NCI-H1436 treated with DMSO at 0.1 percent for 48 hours (cell line): Measurements from ENCODE around the gene DPH5.
"Not testable (repeated sequence)": the region's sequence is repeated elsewhere in the genome, so short reads cannot be mapped to it uniquely, and the experiment has no call there.

Experiments used
- DNase-seq: peaks from one replicate; lab custom pipeline; 2025; lab: John Stamatoyannopoulos, UW

Gene DPH5, protein sequence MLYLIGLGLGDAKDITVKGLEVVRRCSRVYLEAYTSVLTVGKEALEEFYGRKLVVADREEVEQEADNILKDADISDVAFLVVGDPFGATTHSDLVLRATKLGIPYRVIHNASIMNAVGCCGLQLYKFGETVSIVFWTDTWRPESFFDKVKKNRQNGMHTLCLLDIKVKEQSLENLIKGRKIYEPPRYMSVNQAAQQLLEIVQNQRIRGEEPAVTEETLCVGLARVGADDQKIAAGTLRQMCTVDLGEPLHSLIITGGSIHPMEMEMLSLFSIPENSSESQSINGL

DNA sequence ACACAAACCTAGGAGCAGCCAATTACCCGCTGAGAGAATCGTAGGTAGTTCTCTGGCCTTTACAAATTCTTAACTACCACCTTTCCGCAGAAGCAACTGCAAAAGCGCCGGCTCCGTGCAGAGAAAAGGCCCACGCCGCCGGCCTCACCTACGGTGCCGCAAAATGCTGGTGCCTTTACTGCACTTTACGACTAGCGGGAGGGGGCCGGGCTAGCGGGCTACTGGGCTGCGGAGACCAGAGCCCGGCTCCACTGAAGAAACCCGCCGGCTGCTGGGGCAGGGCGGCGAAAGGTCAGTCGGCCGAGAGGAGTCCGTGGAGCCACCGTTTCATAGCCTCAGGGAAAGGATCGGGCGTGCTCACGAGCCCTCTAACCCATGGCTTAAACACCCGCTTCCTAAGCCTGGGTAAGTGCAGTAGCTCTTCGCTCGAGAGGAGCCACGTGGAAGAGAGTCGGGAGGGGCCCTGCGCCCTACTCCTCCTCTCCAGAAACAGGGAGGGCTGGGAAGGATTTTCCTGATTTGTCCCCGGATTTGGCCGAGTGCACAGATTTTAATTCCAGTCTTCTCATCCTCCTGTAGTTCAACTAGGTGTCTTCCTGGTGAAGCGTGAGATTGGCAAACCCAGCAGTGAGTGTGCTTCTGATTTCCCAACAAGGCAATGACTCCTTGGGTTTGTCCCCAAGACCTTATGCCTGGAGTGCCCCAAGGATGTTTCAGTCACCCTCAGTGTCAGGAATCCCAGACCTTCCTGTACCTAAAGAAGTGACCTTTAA is at the start of gene DPH5:
Gene DPH5, minus strand, starts transcription at position 128 of the 773 bp plus-strand sequence. CDS start 341 bp downstream, outside the sequence.
- no peak for DNase-seq

- no peak for DNase-seq
These were observed 48.3 kb upstream of the DPH5 start for GRCh38 chr1:101073836-101074235.

DNA sequence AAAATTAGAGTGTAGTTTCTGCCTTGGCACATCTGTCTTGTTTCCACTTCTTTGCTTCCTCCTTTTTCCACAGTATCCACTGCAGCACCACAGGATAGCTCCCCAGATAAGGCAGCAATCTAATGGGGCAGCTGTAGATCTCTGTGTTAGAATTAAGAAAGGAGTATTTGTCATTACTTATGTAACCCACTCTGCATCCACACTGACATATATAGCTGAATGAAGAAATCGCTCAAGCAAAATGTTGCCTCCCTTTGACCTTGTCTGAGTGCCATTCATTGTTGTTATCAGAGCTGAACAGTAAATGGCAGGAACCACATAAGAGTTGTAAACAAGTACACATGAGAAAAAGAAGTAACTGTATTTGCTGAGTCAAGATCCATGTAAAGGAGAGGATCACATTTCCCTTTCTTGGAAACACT is 45.9 kb upstream of the DPH5 start:
- DNase-seq: no peak

- no peak for DNase-seq
These were observed 43.6 kb upstream of the DPH5 start for GRCh38 chr1:101069158-101069557.

GRCh38 chr1:101066937-101067335 is 41.4 kb upstream of the DPH5 start:
- not testable (repeated sequence) for DNase-seq

DNA sequence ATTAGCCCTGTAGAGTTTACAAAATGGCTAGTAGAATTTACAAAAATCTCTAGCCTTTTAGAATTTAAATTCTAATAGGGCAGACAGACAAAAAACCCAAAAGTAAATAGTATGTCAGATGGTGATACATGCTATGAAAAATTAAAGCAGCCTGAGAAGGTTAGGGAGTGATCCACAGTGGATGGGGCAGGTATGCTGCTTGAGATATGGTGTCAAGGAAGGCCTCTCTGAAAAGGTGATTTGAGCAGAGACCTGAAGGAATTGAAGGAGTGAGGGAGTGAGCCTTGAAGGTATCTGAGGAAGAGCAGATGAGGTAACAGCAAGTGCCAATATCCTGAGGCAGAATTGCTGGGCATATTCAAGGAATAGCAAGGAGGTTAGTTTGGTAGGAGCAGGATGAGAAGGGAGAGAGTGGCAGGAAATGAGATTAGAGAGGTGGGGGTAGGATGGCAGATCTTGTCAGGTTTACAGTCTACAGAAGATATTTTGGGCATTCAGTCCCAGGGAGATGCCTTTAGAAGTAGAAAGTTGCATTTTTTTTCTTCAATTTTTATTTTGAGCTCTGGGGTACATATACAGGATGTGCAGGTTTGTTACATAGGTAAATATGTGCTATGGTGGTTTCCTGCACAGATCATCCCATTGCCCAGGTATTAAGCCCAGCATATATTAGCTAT is 40.8 kb upstream of the DPH5 start:
- DNase-seq: no peak

GRCh38 chr1:101065575-101065974 is 40.0 kb upstream of the DPH5 start:
- DNase-seq: no peak

DNA sequence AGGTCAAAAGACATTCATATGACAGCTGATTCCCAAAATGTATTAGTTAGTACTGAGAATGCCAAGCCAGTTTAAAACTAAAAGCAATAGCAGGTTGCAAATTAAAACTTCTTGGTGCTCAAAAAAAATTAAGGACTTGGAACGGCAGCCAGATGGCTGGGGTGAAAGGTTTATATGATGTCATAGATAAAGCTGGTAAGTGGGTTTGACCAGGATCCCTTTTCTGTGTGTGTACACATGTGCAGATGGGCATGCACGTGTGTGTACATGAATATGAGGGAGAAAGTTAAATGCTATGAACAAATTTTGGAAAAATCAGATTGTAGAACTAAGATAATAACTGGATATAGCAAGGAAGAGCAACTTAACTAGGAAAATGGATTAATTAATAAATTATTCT is 39.1 kb upstream of the DPH5 start:
- DNase-seq: no peak

DNA sequence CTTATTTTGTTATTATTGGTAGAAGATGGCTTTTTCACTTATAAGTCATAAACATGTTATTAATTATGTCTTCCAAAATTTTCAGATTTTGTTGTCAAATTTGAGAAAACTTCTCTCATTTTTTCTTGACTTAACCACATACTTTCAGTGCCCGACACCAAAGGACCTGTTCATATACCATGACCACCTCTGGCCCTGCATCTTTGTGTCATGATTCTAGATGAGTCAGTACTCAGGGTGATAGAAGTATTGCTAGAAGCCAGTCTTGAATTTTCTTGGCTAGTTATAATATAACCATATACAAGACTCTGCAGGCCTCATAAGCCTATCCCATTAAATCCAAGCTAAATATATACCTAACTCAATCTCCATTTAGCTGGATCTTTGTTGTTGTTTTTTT is 35.4 kb upstream of the DPH5 start:
- DNase-seq: no peak

DNA sequence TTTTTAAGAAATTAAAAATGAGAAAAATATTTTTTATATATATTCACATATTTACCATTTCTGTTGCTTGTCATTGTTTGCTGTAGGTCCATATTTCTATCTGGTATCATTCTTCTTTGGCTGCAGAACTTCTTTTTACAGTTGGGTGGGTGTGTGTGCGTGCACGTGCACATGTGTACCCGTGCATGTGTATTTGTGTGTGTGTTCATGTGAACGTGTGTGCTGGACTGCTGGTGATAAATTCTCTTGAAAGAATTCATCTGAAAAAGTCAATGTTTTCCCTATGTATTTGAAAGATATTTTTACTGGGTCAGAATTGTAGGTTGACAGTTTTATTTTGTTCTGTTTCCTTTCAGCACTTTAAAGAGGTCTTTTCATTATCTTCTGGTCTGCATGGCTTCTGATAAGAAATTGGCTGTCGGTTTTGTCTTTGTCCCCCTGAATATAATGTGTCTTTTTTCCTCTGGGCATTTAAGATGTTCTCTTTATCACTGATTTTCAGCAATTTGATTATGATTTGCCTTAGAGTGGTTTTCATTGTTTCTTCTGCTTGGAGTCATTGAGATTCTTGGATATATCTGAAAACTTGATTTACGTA is 34.5 kb upstream of the DPH5 start:
- DNase-seq: no peak

GRCh38 chr1:101055623-101056022 is 30.0 kb upstream of the DPH5 start:
- DNase-seq: no peak

DNA sequence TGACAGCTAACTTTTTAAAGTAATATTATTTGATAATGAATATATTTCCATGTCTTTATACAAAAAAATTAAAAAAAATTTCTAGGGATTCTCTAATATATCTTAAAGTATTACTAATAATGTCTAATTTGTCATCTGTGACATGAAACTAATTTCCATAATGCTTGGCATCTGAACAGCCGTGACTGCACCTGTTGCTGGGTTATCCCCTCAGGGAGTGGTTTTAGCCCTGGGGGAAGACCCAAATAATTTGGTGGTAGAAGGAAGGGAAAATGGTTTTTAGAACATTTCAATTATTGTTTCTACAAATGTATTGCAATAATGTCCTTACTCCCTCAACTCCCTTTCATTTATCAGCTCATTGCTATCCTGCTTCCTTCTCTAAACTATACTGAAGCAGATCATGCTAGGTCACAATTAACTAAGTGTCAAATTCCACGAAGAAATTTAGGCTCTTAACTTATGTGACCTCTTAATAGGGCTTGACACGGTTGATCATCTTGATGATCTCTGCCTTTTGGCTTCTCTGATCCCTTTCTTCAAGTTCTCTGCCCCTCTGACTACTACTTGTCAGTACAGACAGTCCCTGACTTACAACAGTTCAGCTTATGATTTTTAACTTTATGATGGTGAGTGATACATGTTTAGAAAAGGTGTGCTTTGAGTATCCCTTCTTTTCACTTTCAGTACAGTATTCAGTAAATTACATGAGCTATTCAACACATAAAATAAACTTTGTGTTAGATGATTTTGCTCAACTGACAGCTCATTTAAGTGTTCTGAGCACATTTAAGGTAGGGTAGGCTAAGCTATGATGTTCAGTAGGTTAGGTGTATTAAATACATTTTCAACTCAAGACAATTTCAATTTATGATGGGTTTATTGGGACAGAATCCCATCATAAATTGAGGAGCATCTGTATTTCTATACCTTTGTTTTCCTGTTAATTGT is 26.4 kb upstream of the DPH5 start:
- no peak for DNase-seq

- no peak for DNase-seq
These were observed 25.3 kb upstream of the DPH5 start for GRCh38 chr1:101050869-101051268.

- DNase-seq: no peak
These were observed 19.2 kb upstream of the DPH5 start for GRCh38 chr1:101044749-101045148.

DNA sequence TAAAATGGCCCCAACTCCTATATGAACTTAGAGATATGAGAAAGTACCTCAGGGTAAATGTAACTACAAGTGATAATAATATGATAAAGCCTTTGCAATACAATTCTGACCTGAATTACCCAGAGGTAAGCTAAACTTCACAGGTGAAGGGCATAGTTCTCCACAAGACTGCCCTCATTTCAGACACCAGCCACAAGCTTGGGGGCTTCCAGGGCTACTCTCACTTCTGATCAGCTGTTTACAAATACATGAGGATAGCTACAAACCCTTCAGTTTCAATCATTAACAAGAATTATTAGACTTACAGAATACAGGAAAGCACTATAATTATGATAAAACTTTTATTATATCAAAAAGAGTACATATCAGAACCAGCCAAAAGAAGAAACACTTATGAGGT is 18.7 kb upstream of the DPH5 start:
- DNase-seq: no peak

GRCh38 chr1:101043776-101044175 is 18.2 kb upstream of the DPH5 start:
- no peak for DNase-seq

DNA sequence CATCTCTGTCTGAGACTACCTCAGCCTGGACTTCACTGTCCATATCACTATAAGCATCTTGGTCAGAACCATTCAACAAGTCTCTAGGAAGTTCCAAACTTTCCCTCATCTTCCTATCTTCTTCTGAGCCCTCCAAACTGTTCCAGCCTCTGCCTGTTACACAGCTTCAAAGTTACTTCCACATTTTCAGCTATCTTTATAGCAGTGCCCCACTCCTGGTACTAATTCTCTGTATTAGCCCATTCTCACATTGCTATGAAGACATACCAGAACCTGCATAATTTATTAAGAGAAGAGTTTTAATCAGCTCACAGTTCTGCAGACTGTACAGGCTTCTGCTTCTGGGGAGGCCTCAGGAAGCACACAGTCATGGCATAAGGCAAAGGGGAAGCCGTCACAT is 15.7 kb upstream of the DPH5 start:
- no peak for DNase-seq

DNA sequence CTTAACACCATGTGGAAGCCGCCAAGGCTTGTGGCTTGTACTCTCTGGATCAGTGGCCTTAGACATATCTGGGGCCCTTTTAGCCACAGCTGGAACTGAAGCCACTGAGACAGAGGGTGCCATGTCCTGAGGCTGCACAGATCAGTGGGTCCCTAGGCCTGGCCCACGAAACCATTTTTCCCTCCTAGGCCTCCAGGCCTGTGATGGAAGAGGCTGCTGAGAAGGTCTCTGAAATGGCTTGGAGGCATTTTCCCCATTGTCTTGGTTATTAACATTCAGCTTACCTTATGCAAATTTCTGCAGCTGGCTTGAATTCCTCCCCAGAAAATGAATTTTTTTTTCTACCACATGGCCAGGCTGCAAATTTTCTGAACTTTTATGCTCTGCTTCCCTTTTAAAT is 15.1 kb upstream of the DPH5 start:
- no peak for DNase-seq

DNA sequence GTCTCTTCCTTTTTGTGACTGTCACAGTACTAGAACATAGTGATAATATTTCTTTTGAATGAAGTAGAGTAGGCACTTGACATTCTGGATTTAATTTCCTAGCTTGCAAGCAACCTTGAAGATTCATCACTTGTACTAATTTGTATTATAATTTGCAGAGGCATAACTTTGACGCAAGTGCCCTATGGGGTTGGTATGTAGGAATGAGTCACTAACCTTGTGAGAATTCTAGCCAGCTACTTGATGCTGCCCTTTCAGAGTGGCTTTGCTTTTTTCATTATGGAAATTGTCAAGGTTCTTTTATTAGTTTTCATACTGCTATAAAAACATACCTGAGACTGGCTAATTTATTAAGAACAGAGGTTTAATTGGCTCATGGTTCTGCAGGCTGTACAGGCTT is 13.7 kb upstream of the DPH5 start:
- DNase-seq: no peak

DNA sequence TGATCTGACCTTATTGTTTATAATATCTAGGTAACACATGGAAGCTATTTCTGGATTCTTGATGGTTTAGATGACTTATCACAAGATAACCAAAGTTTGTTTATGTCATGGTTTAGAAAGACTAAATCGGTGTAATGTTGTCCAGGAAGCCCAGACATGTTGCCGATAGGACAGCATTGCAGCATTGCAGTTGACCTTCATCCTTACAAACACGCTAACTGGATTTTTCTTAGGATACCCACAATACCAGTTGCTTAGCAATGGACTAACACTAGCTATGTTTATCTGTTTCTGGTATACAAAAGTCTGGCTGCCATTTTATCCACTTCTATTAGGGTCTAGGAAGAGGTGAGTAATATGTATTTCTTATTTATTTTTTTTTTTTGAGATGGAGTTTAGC is 11.7 kb upstream of the DPH5 start:
- DNase-seq: no peak

- DNase-seq: no peak
These were observed 7.4 kb upstream of the DPH5 start for GRCh38 chr1:101033017-101033416.
